Tibial artery (tissue), 4 donors: ENCODE data around the gene FTCD.
A peak's percentile ranks its signal among the peaks of the same experiment; 100 is the strongest.

Source experiments
- DNase-seq, 2 donors: peaks; one replicate each; pipeline ENCODE4 v3.0.0-alpha.2; 2019
- H3K27ac ChIP-seq, 2 donors: fragments of 200-600 bp; sonication (generic) in 1 of 2; 1 replicate in 1 of 2; 2 replicates in 1 of 2; pipeline ENCODE4 v1.5.1; 2018 to 2019; ENCODE audit warnings: mild to moderate bottlenecking in 1 of 2
- H3K27me3 ChIP-seq, 2 donors: fragments of 200-600 bp; sonication (generic) in 1 of 2; one replicate each; pipeline versions ENCODE4 v1.5.1 to v1.6.0; 2016 to 2019
- H3K36me3 ChIP-seq, 3 donors: fragments of 200-600 bp; sonication (generic) in 2 of 3; one replicate each; pipeline ENCODE4 v1.5.1; 2016 to 2019; ENCODE audit warnings: mild to moderate bottlenecking in 2 of 3
- H3K4me1 ChIP-seq, 4 donors: fragments of 200-600 bp; sonication (generic) in 2 of 4; 1 replicate in 3 of 4; 2 replicates in 1 of 4; pipeline ENCODE4 v1.5.1; 2016 to 2019
- H3K4me3 ChIP-seq, 2 donors: fragments of 200-600 bp; sonication (generic) in 1 of 2; 1 replicate in 1 of 2; 2 replicates in 1 of 2; pipeline ENCODE4 v1.5.1; 2018 to 2019; ENCODE audit warnings: mild to moderate bottlenecking in 2 of 2
- H3K9me3 ChIP-seq, 3 donors: fragments of 200-600 bp; sonication (generic) in 1 of 3; one replicate each; pipeline ENCODE4 v1.5.1; 2016 to 2019
- intact Hi-C: fragments of 100-400 bp; cut with DNase I; formaldehyde crosslinking; loops from one replicate; pipeline ENCODE4 v1.15.0; 2023; ENCODE audit warnings: low total_unique reads
- TF ChIP-seq, protein P1 (sequence below), 2 experiments: fragments of 200-600 bp in 1 of 2; fragments of 450-650 bp in 1 of 2; IDR thresholded peaks; one replicate each; pipeline ENCODE4 v1.5.1; 2017 to 2019; ENCODE audit warnings: antibody characterized with exemption in 2 of 2, mild to moderate bottlenecking in 1 of 2, moderate library complexity in 1 of 2

FTCD gene

DNA sequence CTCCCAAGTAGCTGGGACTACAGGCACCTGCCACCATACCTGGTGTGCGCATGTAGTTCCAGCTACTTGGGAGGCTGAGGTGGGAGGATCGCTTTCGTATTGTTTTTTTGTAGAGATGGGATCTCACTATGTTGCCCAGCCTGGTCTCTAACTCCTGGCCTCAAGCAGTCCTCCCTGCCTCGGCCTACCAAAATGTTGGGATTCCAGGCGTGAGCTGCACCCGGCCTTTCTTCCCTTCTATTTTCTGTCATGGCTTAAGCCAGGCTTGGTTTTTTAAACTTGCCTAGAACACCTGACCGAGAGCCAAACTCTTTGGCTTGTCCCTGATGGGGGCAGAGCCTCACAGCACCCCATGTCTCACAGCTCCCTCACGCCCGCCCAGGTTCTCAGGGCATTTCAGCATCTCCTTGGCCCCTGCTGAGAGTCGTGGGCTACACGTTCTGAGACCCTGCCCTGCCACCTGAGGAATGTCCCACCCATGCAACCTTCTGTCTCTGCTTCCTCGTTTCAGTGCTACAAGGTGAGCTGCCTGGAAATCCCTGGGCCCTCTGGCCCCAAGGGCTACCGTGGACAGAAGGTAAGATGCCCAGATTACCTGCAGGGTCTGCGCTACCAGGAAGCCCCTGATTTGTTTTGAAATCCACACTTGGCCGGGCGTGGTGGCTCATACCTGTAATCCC, 41.7 kb downstream of the FTCD start:
- no peaks in the 10 kb centered on the region for H3K27me3 ChIP-seq
- H3K4me3 ChIP-seq = no peak overlapping the region
- no peak overlapping the region for H3K27ac ChIP-seq
- no peak for DNase-seq
- no peaks in the 10 kb centered on the region for H3K9me3 ChIP-seq
- TF ChIP-seq, protein P1, sequence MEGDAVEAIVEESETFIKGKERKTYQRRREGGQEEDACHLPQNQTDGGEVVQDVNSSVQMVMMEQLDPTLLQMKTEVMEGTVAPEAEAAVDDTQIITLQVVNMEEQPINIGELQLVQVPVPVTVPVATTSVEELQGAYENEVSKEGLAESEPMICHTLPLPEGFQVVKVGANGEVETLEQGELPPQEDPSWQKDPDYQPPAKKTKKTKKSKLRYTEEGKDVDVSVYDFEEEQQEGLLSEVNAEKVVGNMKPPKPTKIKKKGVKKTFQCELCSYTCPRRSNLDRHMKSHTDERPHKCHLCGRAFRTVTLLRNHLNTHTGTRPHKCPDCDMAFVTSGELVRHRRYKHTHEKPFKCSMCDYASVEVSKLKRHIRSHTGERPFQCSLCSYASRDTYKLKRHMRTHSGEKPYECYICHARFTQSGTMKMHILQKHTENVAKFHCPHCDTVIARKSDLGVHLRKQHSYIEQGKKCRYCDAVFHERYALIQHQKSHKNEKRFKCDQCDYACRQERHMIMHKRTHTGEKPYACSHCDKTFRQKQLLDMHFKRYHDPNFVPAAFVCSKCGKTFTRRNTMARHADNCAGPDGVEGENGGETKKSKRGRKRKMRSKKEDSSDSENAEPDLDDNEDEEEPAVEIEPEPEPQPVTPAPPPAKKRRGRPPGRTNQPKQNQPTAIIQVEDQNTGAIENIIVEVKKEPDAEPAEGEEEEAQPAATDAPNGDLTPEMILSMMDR (IDR thresholded peaks at IDR 0.05) = no peak
- peaks cover 0 to 27% (median 25%) of the 10 kb centered on the region in 4 donors for H3K4me1 ChIP-seq
- peaks cover 67 to 76% (median 69%) of the 10 kb centered on the region in 3 donors for H3K36me3 ChIP-seq
- intact Hi-C loops = loop anchor here (10.0 kb wide), 1 partner anchor 589 kb away; no protein-coding TSS in a partner anchor

GRCh38 chr21:46112725-46113215, 42.6 kb downstream of the FTCD start:
- H3K9me3 ChIP-seq = no peaks in the 10 kb centered on the region
- H3K4me3 ChIP-seq = no peak overlapping the region
- H3K4me1 ChIP-seq = peaks cover 0 to 31% (median 25%) of the 10 kb centered on the region in 4 donors
- DNase-seq = peak in 1 of 2 donors; percentile 20
- no peaks in the 10 kb centered on the region for H3K27me3 ChIP-seq
- H3K36me3 ChIP-seq = peaks cover 58 to 68% (median 64%) of the 10 kb centered on the region in 3 donors
- no peak overlapping the region for H3K27ac ChIP-seq
- intact Hi-C loops = loop anchor here (10.0 kb wide), 1 partner anchor 588 kb away; no protein-coding TSS in a partner anchor
- TF ChIP-seq, protein P1 (IDR thresholded peaks at IDR 0.05) = no peak

- Histone ChIP-seq H3K27ac (no peak overlapping the region), H3K27me3 (no peaks in the 10 kb centered on the region), H3K4me3 (no peak overlapping the region), H3K36me3 (peaks cover 52 to 61% (median 57%) of the 10 kb centered on the region in 3 donors), H3K4me1 (peaks cover 0 to 38% (median 25%) of the 10 kb centered on the region in 4 donors), H3K9me3 (no peaks in the 10 kb centered on the region)
- TF ChIP-seq, protein P1 (IDR thresholded peaks at IDR 0.05) = no peak
- peak in 1 of 2 donors; percentile 21 for DNase-seq
- intact Hi-C loops = loop anchor here (10.0 kb wide), 1 partner anchor 587 kb away; no protein-coding TSS in a partner anchor
These were observed 43.3 kb downstream of the FTCD start for GRCh38 chr21:46111857-46112724.

DNA sequence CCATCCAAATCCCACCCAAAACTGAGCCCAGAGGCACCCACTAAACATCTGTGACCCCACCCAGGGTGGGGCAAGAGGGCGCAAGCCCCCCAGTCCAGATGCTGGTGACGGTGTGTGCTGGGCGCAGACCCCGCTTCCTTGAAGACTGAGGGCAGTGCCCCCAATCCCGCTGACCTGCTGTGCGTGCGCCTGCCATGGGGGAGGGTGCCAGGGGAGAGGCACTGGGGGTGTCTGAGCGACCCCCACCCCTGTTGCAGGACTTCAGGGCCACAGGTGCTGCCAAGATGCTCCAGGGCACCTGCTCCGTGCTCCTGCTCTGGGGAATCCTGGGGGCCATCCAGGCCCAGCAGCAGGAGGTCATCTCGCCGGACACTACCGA, 44.2 kb downstream of the FTCD start:
- H3K27me3 ChIP-seq = no peaks in the 10 kb centered on the region
- H3K27ac ChIP-seq = peak overlapping the region; percentile 34 to 64
- no peak for DNase-seq
- peaks cover 43 to 52% (median 48%) of the 10 kb centered on the region in 3 donors for H3K36me3 ChIP-seq
- intact Hi-C loops = loop anchor here (10.0 kb wide), 1 partner anchor 586 kb away; no protein-coding TSS in a partner anchor
- no peak overlapping the region for H3K4me3 ChIP-seq
- H3K4me1 ChIP-seq = peaks cover 0 to 47% (median 25%) of the 10 kb centered on the region in 4 donors
- TF ChIP-seq, protein P1 (IDR thresholded peaks at IDR 0.05) = no peak
- no peaks in the 10 kb centered on the region for H3K9me3 ChIP-seq

GRCh38 chr21:46110499-46111192, 44.7 kb downstream of the FTCD start:
- TF ChIP-seq, protein P1 (IDR thresholded peaks at IDR 0.05) = peak; percentile 24
- Histone ChIP-seq H3K36me3 (peaks cover 37 to 46% (median 43%) of the 10 kb centered on the region in 3 donors), H3K9me3 (no peaks in the 10 kb centered on the region), H3K27ac (peak overlapping the region; percentile 57 to 64), H3K27me3 (no peaks in the 10 kb centered on the region), H3K4me3 (no peak overlapping the region), H3K4me1 (peaks cover 0 to 49% (median 25%) of the 10 kb centered on the region in 4 donors)
- intact Hi-C loops = loop anchor here (10.0 kb wide), 1 partner anchor 586 kb away; no protein-coding TSS in a partner anchor
- peak; percentile 58 to 83 for DNase-seq
